Islet precursor cell (in vitro differentiated cells): ENCODE measurements around the gene GRM5.

ENCODE experiments used
- DNase-seq: peaks from one replicate; pipeline ENCODE4 v3.0.0-alpha.2; 2018

The GRM5 gene

DNA sequence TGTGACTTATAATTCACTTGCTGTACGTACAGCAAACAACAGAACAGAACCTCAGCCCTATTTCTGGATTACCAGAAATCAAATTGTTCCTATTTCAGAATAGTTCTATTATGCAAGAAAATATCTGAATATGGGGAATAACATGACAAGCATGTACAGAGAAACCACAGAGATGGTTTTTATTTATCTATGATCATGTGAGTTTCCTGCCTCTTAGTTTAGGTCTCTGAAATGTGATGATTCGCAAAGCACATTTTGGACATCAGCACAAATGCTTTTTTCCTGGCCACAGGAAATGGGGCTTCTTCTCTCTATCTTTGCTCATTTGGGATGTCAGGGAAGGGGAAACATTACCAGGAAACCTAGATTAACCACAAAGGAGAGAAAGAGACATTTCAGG is 461.5 kb downstream of the GRM5 start:
- DNase-seq, result no peak

GRCh38 chr11:88603091-88603867 is 462.5 kb downstream of the GRM5 start:
- DNase-seq, result no peak

GRCh38 chr11:88597387-88597786 is 468.4 kb downstream of the GRM5 start:
- DNase-seq, result no peak

GRCh38 chr11:88596786-88597185 is 469.0 kb downstream of the GRM5 start:
- no peak for DNase-seq

DNA sequence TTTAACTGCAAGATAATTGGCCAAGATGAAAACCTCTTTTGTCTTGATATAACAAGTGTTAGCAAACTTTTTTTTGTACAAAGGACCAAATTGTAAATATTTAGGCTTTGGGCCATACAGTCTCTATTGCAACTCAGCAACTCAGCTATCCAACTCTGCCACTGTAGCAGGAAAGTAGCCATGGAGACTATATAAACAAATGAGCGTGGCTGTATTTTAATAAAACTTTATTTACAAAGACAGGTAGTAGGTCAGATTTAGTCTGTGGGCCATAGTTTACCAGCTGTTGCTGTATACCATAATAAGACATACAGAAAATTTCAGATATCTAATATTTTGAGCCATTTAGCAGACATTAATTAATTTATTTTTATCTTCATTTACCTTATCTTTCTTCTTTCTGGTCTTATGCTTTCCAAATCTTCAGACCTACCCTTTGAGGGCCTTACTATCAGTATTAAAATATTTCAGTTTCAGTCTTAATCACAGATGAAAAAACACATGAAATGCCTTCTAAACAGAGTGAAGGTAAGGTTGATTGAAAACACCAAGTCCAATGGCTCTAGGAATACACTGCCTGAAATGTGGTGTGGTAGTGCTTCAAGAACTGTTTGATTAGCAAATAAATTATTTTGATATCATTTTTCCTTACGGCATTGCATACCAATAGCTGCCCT is 471.4 kb downstream of the GRM5 start:
- no peak for DNase-seq

DNA sequence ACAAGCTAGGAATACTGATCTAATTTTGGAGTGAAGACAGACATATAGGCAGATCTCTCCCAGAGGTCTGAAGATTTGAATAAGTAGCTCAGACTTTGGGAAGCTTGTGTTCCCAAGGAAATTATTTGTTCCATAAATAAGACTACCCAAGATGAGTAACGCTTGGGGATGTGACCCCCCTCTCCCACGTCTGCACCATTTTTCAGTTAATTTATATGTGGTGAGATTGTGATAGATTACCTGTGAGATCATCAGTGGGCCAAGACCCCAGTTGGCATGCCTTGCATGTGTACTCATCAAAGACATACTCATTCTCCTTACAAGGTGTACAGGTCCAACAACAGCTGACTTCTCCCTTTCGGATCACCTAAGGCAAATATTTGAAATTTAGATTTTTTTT is 475.4 kb downstream of the GRM5 start:
- no peak for DNase-seq

GRCh38 chr11:88583251-88583650 is 482.5 kb downstream of the GRM5 start:
- no peak for DNase-seq

- no peak for DNase-seq
Observed at GRCh38 chr11:88579466-88579865, 486.3 kb downstream of the GRM5 start.

GRCh38 chr11:88576741-88577140 is 489.0 kb downstream of the GRM5 start:
- no peak for DNase-seq

DNA sequence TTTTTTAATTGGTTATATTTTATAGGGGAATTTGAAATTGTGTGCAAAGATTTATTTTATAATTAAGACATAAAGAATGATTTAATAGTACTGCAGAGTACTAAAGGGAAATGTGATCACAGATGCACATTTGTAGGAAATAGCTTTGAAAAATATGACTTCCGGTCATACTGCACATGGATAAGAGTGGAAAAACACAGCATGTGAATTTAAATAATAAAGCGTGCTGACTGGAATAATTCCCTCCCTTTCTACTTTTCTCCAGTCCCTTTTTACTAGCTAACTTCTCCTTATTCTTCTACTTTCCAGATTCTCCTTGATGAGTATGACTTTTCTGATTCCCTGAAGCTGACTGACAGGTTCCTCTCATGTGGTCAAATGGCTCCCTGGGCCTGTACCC is 489.9 kb downstream of the GRM5 start:
- DNase-seq, result no peak

- no peak for DNase-seq
Observed at GRCh38 chr11:88569342-88569741, 496.4 kb downstream of the GRM5 start.

DNA sequence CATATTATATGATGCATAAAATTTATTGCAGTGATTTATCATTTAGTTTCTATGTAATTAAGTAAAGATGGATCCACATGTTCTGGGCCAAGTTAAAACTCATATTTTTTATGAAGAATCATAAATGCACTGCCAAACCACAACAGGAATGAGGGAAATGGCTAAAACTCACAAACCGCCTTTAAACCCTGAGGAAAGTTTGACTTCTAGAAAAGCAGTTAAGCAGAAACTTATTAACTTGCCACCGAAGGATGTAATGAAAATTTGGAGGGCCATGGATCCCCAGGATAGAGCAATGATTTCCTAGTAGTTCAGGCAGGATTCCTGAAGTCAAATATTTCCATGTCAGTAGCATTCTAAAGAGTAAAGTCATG is 510.0 kb downstream of the GRM5 start:
- DNase-seq, result no peak

GRCh38 chr11:88555018-88555828 is 510.6 kb downstream of the GRM5 start:
- DNase-seq, result no peak

GRCh38 chr11:88553204-88553603 is 512.6 kb downstream of the GRM5 start:
- peak; percentile 57 for DNase-seq

- peak; percentile 88 for DNase-seq
Observed at GRCh38 chr11:88552379-88553062, 513.3 kb downstream of the GRM5 start.

- DNase-seq, result no peak
Observed at GRCh38 chr11:88544656-88545280, 521.0 kb downstream of the GRM5 start.

DNA sequence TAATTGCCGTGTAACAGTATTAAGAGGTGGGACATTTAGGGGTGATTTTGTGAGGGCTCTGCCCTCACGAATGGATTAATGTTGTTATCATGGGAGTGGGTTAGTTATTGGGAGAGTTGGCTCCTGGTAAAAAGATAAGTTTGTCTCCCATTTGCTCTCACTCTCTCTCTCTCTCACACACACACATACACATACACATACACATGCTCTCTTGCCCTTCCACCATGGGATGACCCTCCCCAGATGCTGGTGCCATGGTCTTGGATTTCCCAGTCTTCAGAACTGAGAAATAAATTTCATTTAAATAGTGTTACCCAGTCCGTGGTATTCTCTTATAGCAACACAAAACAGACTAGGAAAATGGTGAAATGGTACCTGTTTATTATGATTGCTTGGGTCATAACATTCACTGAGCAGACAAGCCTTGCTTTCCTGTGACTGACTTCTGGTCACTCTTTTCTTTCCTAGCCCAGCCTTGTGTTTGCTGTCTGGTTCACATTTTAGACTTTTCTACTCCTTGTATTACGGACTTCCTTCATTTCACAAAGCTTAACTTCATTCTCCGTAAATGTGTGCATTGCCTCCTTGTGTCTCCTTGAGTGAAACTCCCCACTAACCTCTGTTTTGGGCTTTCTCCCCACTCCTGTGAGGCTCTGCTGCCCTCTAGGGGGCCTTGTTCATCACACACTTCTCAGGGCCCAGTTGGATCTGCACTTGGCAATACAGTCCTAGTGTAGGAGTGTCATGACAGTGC is 521.7 kb downstream of the GRM5 start:
- peak; percentile 92 for DNase-seq

DNA sequence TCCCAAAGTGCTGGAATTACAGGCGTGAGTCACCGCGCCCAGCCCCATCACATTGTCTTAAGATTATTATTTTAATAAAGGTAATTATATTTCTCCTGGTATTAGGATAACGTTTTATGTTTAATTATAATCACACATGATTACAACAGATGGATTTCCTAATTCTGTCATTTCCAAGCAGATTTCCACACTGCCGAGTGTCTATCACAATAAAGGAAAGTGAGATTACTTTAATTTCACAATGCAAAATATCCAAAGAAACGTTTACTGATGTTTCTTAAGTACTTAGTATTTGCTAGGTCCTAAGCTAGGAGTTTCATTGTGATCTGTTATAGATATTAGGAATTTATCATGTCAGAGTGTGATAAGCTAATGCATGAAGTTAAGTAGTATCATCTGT is 524.8 kb downstream of the GRM5 start:
- no peak for DNase-seq

DNA sequence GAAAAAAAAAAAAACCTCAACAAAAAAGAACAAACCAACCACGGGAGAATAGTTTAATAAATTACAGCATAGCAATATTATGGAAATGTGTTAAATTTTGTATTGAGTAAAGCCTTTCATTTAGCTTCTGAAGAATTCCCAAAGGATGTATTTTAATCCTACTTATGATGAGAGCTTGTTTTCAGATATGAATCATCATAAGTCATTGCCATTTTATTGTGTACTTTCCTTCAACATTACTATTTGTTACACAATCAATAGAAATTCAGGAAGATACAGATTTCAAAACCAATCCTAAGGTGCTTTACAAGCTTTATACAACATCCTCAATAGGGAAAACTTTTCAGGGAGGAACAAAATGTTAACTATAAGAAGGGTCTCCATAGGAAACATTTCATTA is 527.7 kb downstream of the GRM5 start:
- DNase-seq, result no peak

DNA sequence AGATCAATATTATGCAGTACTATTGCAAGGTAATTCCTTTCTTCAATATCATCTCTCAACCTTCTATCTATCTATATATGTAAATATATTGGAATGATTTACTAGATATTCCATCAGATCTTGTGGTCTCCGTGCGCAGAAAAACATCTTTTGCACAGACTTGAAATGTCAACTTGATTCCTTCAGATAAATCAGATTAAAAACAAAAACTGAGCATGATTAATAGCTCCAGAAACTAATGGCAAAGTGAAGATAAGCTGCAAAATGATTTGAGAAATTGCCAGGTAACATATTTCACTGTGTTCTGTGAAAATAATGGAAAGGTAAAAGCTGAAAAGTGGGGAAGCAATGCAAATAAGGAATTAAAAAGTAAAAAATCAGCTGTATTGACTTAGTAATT is 528.2 kb downstream of the GRM5 start:
- no peak for DNase-seq

GRCh38 chr11:88536616-88537265 is 529.0 kb downstream of the GRM5 start:
- DNase-seq, result no peak
